Smooth muscle cell (in vitro differentiated cells): ENCODE results near the gene TLE5. TPM values are rescaled to one million over a fixed set of nuclear protein-coding genes. Genes with fewer than 3 reads are reported as not detected.

ENCODE experiments used
- DNase-seq: peaks from one replicate; lab custom pipeline; 2025; ENCODE audit not compliant: unreplicated experiment; lab: John Stamatoyannopoulos, UW
- H2AFZ ChIP-seq: fragments of 200-600 bp; sonication (generic); 2 replicates; pipeline ENCODE4 v1.6.0; 2016; ENCODE audit warnings: antibody characterized with exemption, low read depth, mild to moderate bottlenecking
- H3F3A ChIP-seq: fragments of 200-600 bp; sonication (generic); 2 replicates; pipeline ENCODE4 v1.6.0; 2017; ENCODE audit warnings: antibody characterized with exemption, low read depth
- H3K27ac ChIP-seq: fragments of 200-600 bp; sonication (generic); 2 replicates; pipeline ENCODE4 v1.5.1; 2016; ENCODE audit warnings: low read depth, mild to moderate bottlenecking
- H3K27me3 ChIP-seq: fragments of 200-600 bp; sonication (generic); 2 replicates; pipeline ENCODE4 v1.6.1; 2016; ENCODE audit warnings: low read depth, mild to moderate bottlenecking
- H3K36me3 ChIP-seq: fragments of 200-600 bp; sonication (generic); 2 replicates; pipeline ENCODE4 v1.5.1; 2016; ENCODE audit warnings: low read depth
- H3K4me1 ChIP-seq: fragments of 200-600 bp; sonication (generic); 2 replicates; pipeline ENCODE4 v1.5.1; 2016; ENCODE audit warnings: low read depth
- H3K4me2 ChIP-seq: fragments of 200-600 bp; sonication (generic); 2 replicates; pipeline ENCODE4 v1.6.0; 2016; ENCODE audit warnings: mild to moderate bottlenecking
- H3K4me3 ChIP-seq: fragments of 200-600 bp; sonication (generic); 2 replicates; pipeline ENCODE4 v1.5.1; 2016; ENCODE audit warnings: mild to moderate bottlenecking
- H3K79me2 ChIP-seq: fragments of 200-600 bp; sonication (generic); 2 replicates; pipeline ENCODE4 v1.6.0; 2016; ENCODE audit warnings: low read depth, mild to moderate bottlenecking
- H3K9ac ChIP-seq: fragments of 200-600 bp; sonication (generic); 2 replicates; pipeline ENCODE4 v1.6.0; 2016; ENCODE audit warnings: low read depth
- H3K9me3 ChIP-seq: fragments of 200-600 bp; sonication (generic); replicated peaks from 2 replicates; pipeline ENCODE4 v1.5.1; 2016; ENCODE audit warnings: low read depth
- H4K20me1 ChIP-seq: fragments of 200-600 bp; sonication (generic); 2 replicates; pipeline ENCODE4 v1.6.0; 2016; ENCODE audit warnings: low read depth
- WGBS: methylation state at CpG from one replicate; pipeline ENCODE4 v1.1.7; 2016; ENCODE audit warnings: low lambda C conversion rate; 5-methylcytosine and 5-hydroxymethylcytosine counted together
- polyA plus RNA-seq: library from polyadenylated mRNA; unstranded; fragments of >200 nt; fragmentation: Nextera tagmentation; extraction: Ambion mirVana; gene quantifications from 2 replicates; pipeline ENCODE4 v1.2.1, GENCODE V29; 2016
- total RNA-seq: library from RNA; depleted of rRNA; stranded (reverse); fragments of >200 nt; gene quantifications from 2 replicates; pipeline ENCODE4 v1.2.3, GENCODE V29; 2014
- TF ChIP-seq, protein P1 (sequence below): fragments of 200-600 bp; sonication (generic); IDR thresholded peaks from 2 replicates; pipeline ENCODE4 v1.5.1; 2017; ENCODE audit warnings: borderline replicate concordance, mild to moderate bottlenecking, antibody characterized with exemption; ENCODE audit not compliant: insufficient read depth, poor library complexity, severe bottlenecking

TLE5 gene
- total and polyA plus RNA-seq, 2 experiments from 2014 or later = 146 to 274 TPM

DNA sequence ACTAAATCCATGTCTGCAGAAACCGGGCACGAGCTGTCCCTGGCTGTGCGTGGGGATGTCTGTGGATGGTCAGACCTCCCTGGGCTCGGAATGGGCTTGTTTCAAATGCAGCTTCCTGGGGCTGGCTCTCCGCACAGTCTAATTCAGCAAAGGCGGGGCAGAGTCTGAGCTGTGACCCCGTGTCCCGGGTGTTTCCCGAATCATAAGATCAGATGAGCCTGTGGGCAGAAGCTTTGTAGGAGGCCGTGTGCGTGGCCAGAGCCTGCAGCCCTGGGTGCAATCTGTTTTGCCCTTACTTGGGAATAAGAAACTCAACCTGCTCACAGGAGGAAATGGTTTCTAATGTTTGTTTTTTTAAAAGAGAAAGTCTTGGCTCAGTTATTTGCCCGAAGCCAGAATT, 18.0 kb upstream of the TLE5 start:
- TF ChIP-seq, protein P1, sequence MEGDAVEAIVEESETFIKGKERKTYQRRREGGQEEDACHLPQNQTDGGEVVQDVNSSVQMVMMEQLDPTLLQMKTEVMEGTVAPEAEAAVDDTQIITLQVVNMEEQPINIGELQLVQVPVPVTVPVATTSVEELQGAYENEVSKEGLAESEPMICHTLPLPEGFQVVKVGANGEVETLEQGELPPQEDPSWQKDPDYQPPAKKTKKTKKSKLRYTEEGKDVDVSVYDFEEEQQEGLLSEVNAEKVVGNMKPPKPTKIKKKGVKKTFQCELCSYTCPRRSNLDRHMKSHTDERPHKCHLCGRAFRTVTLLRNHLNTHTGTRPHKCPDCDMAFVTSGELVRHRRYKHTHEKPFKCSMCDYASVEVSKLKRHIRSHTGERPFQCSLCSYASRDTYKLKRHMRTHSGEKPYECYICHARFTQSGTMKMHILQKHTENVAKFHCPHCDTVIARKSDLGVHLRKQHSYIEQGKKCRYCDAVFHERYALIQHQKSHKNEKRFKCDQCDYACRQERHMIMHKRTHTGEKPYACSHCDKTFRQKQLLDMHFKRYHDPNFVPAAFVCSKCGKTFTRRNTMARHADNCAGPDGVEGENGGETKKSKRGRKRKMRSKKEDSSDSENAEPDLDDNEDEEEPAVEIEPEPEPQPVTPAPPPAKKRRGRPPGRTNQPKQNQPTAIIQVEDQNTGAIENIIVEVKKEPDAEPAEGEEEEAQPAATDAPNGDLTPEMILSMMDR = no peak
- no peaks in the 10 kb centered on the region for H3F3A ChIP-seq
- H3K9ac ChIP-seq = no peak overlapping the region
- H4K20me1 ChIP-seq = no peaks in the 10 kb centered on the region
- 72% methylated on average over 12 of the region's 12 CpGs for WGBS
- no peaks in the 10 kb centered on the region for H3K9me3 ChIP-seq
- H3K4me3 ChIP-seq = no peak overlapping the region
- DNase-seq = no peak
- no peaks in the 10 kb centered on the region for H3K79me2 ChIP-seq
- H3K36me3 ChIP-seq = no peaks in the 10 kb centered on the region
- no peak overlapping the region for H2AFZ ChIP-seq
- H3K4me1 ChIP-seq = no peaks in the 10 kb centered on the region
- no peaks in the 10 kb centered on the region for H3K27me3 ChIP-seq
- no peak overlapping the region for H3K27ac ChIP-seq
- no peak overlapping the region for H3K4me2 ChIP-seq

GRCh38 chr19:3079578-3079977, 17.3 kb upstream of the TLE5 start:
- H3K4me1 ChIP-seq = no peaks in the 10 kb centered on the region
- H3K4me3 ChIP-seq = no peak overlapping the region
- TF ChIP-seq, protein P1 = no peak
- H3K4me2 ChIP-seq = no peak overlapping the region
- H3K36me3 ChIP-seq = no peaks in the 10 kb centered on the region
- no peaks in the 10 kb centered on the region for H4K20me1 ChIP-seq
- H3K27me3 ChIP-seq = no peaks in the 10 kb centered on the region
- WGBS = 73% methylated on average over 4 of the region's 4 CpGs
- H3K79me2 ChIP-seq = no peaks in the 10 kb centered on the region
- H3K9me3 ChIP-seq = no peaks in the 10 kb centered on the region
- no peak for DNase-seq
- H3F3A ChIP-seq = no peaks in the 10 kb centered on the region
- H2AFZ ChIP-seq = no peak overlapping the region
- no peak overlapping the region for H3K27ac ChIP-seq
- H3K9ac ChIP-seq = no peak overlapping the region

DNA sequence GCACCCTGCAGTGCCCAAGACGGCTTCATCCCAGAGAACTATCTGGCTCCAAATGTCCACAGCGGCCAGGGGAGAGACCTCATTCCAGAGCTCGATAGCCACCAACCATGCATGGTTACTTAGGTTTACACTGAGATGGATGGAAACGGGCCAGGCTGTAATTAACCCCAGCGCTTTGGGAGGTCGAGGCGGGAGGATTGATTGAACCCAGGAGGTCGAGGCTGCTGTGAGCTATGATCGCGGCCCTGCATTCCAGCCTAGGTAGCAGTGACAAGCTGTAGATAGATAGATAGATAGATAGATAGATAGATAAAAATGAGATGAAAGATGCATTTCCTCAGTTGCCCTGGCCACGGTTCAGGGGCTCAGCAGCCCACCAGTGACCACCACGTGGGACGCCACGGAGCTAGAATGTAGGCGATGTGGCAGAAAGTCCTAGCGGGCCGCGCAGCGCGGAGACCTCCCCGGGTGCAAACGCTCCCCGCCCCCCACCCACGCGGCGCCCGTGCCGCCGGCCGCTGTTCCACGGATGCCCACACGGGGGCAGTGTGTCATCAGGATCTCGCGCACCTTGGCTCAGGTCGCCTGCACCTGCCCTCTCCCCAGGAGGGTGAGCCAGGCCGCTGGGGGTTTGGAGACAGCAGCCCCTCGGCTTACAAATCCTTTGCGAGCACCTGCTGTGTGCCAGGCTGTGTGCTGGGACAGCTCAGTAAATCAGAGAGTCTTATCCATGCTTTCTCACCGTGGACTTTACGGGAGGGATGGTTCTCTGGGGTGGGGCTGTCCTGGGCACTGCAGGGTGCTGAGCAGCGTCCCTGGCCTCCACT, 13.5 kb upstream of the TLE5 start:
- Histone ChIP-seq H3K4me2 (peak overlapping the region; percentile 69), H3K27ac (no peak overlapping the region), H3K79me2 (no peaks in the 10 kb centered on the region), H4K20me1 (no peaks in the 10 kb centered on the region), H3K9me3 (no peaks in the 10 kb centered on the region), H2AFZ (no peak overlapping the region), H3K36me3 (no peaks in the 10 kb centered on the region), H3K9ac (no peak overlapping the region), H3F3A (no peaks in the 10 kb centered on the region), H3K4me1 (no peaks in the 10 kb centered on the region), H3K4me3 (no peak overlapping the region), H3K27me3 (no peaks in the 10 kb centered on the region)
- peak; percentile 34 for DNase-seq
- 20% methylated on average over 34 of the region's 41 CpGs for WGBS
- TF ChIP-seq, protein P1 = peak; percentile 97
